Hematopoietic multipotent progenitor cell (in vitro differentiated cells): ENCODE results near the gene SLC25A21. TPM values are rescaled to one million over a fixed set of nuclear protein-coding genes. Genes with fewer than 3 reads are reported as not detected.
"Not testable (repeated sequence)": the region's sequence is repeated elsewhere in the genome, so short reads cannot be mapped to it uniquely, and the experiment has no call there.

ENCODE experiments used
- DNase-seq, 3 donors: peaks; one replicate each; pipeline ENCODE4 v3.0.0-alpha.2; 2011 to 2015; ENCODE audit warnings: low read depth in 2 of 3, low spot score in 2 of 3
- total RNA-seq: library from RNA; depleted of rRNA; stranded (reverse); fragments of >200 nt; gene quantifications from one replicate; pipeline ENCODE4 v1.2.3, GENCODE V29; 2012

SLC25A21 gene
- total RNA-seq, 1 donor = 0.54 TPM

DNA sequence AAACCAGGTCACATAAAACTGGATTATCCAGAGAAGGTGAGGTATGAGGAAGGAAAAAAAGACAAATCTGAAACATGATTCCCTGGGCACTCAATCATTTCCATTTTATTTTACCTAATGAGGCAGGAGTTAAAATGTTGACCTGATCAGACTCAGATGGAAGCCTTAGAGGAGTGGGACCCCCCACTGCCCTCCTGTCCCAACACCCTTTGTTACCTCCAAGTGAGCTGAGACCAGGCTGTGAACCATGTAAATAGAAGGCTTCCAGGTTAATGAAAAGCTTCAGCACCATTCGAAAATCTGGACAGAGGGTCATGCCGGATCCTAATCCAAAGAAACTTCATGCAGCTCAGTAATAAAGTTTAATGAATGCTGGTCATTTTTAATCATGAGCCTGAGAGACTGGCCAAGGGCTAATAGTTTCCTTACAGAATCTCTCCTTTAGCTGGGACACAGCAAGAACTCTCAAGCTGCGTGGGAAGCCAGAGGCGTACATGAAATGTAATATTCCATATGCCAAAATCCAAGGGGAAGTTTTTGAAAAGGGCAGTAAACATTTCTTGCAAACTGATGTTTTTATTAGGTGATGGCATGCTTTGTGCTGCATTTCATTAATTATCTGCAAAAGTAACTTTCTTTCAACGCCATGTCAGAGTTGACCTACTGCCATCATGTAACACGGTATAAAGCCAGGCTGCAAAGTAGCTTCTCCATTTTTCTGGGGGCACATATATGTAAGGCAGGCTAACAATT is 327.8 kb downstream of the SLC25A21 start:
- DNase-seq = no peak

DNA sequence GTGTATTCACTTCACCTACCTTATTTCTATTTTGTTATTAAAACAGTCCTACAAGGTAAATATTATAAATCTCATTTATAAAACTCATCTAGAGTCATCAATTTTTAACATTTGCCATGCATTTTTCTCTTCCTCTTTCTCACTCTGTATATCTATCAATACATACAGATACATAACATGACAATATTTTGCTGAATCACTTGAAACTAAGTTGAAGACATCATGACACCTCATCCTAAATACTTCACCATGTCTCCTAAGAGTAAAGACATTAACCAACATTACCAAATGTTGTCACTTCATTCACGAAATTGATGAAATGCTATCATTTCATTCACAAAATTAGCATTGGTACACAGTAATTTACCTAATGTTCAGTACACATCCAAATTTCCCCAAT is 329.0 kb downstream of the SLC25A21 start:
- no peak for DNase-seq

GRCh38 chr14:36835128-36835527 is 337.3 kb downstream of the SLC25A21 start:
- DNase-seq = no peak

- DNase-seq = no peak
Measured at GRCh38 chr14:36834293-36834692, 338.1 kb downstream of the SLC25A21 start.

GRCh38 chr14:36829547-36829946 is 342.9 kb downstream of the SLC25A21 start:
- no peak for DNase-seq

DNA sequence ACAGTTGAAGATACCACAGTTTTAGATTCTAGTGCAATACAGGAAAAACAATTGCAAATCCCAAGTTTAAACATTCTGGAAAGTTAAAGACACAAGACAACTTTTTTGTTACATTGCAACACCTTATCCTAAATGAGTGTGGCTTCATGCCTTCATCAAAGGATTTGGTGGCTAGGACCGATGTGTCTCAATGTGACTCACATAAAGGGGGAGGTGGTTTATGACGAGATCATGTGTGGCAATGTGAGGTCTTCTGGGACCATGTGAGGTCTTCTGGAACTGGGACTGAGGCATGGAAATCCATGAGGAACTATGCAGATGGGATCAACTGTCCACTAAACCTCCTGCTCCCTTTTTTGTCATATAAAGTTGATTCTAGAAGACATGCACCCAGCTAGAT is 344.5 kb downstream of the SLC25A21 start:
- DNase-seq = no peak

- DNase-seq = no peak
Measured at GRCh38 chr14:36826614-36827013, 345.8 kb downstream of the SLC25A21 start.

DNA sequence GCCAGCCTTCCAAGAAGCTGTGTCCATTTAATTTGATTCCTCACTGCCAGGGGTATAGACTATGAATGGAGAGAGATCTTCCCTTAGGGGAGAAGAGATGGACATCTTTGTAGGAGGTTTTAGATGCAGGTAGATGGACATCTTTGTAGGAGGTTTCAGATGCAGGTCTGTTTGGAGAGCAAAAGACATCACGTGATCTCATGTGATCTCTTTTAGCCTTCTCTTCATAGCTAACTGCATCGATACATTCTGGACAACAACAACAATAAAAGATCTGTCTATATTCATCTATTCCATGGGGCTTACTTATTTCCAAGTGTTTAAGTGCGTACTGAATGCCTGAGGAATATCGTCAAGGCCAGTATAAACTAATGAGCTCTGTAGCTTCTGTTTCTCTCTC is 347.6 kb downstream of the SLC25A21 start:
- DNase-seq = no peak

GRCh38 chr14:36823651-36824050 is 348.8 kb downstream of the SLC25A21 start:
- no peak for DNase-seq

- DNase-seq = no peak
Measured at GRCh38 chr14:36822685-36823084, 349.7 kb downstream of the SLC25A21 start.

GRCh38 chr14:36820901-36821300 is 351.5 kb downstream of the SLC25A21 start:
- DNase-seq = no peak

GRCh38 chr14:36820111-36820709 is 352.2 kb downstream of the SLC25A21 start:
- DNase-seq = no peak

GRCh38 chr14:36818794-36819384 is 353.5 kb downstream of the SLC25A21 start:
- no peak for DNase-seq

GRCh38 chr14:36818246-36818645 is 354.2 kb downstream of the SLC25A21 start:
- no peak for DNase-seq

DNA sequence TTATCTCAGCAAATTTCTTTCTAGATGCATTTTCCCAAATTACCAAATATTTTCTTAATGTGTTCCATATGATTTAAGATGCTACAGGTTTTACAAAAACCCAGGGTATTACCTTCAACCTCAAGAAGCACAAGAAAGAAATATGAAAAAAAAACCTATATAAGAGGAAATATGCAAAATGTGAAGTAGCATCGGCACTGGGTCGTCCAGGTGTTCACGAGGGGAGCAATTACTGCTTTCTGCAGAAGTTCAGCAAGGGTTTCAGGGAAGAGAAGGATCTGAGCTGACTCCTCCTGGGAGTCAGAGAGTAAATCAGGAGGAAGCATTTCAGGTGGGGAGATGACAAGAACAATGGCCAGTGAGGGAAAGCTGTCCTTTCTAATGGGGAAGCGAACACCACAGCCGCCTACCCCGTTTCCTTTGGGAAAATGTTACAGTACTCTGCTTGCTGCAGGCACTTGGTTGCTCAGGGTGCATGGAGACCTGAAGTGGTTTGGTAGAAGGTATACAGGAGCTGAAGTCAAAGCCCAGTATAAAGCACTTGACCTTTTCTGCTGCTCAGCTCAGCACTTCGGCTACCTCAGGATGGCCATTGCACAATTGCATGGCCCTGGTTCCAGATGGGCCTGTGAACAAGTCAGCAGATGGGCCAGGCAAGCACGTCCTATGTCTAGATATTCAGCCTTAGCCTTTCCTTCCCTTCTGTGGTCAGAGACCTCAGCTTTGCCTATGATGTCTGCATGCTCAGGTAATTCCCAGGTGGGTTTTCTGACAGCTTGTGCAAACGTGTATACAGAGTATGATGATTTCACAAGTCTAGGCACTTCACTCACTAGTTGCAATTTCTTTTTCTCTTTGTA is 355.1 kb downstream of the SLC25A21 start:
- no peak for DNase-seq

- no peak for DNase-seq
Measured at GRCh38 chr14:36816481-36816880, 355.9 kb downstream of the SLC25A21 start.

GRCh38 chr14:36814783-36815182 is 357.6 kb downstream of the SLC25A21 start:
- not testable (repeated sequence) for DNase-seq

GRCh38 chr14:36810209-36810608 is 362.2 kb downstream of the SLC25A21 start:
- no peak for DNase-seq

DNA sequence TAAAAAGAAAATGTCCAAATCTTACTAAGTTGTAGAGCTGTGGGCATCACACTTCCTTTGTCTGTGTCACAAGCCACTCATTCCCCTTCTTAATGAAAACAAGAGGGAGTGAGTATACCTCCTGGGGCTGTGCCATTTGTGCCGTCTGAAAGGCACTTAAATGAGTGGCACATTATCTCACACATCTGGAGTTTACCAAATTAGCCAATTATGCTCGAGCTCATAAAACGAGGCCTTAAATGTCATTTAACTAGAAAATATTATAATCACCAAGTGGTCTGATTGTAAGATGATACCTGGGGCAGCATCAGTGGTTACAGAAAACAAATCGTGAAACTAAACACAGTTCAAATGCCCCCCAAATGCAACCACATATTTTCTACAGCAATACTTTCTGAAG is 364.7 kb downstream of the SLC25A21 start:
- no peak for DNase-seq

DNA sequence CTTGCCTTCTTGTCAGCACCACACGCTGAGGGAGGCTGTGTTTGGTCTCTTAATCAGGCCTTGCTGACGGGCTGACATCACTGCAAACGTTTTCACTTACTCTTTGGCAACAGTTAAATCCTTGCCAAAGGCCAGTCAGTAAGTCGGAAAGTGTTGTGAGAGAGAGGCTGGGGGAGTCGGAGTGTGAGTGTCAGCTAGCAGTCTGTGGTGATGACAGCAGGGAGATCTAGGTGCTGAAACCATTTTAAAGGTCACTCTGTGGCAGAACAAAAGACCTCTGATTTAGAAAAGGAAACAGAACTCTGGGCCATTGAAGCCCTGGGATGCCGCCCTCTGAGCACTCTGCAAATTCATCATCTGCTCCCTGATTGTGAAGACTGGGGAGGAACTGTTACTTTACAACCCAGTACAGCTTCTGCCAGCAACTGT is 367.3 kb downstream of the SLC25A21 start:
- no peak for DNase-seq

DNA sequence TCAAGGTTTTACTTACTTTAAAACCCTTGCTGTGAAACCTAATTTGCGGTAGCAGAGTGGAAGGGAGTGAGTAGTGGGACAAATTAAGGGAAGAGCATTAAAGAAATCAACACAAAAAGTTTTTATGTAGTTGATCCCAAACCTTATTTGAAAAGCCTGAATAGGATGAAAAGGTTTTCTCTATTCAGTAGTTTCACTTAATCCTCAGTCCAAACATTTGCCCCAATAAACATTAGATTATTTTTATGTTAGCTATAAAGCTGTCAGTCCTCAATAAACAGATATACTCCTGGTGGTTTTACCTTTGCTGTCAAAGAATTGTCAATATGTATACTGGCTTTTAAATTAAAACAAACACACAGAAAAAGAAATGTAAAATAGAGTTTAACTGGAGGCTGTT is 374.8 kb downstream of the SLC25A21 start:
- DNase-seq = no peak
